NB4 (cell line): ENCODE data around the gene CALHM1.

Experiments
- DNase-seq: peaks from one replicate; pipeline ENCODE4 v3.0.0; 2010; ENCODE audit warnings: low read depth
- H3K4me3 ChIP-seq: one replicate; pipeline ENCODE4 v1.5.1; 2011; ENCODE audit warnings: mild to moderate bottlenecking, low read depth, low read length, moderate library complexity
- CTCF ChIP-seq: IDR thresholded peaks from one replicate; pipeline ENCODE4 v1.5.1; 2012; ENCODE audit warnings: low read depth, low read length
- MAX ChIP-seq: IDR thresholded peaks from 2 replicates; pipeline ENCODE4 v1.6.1; 2011; ENCODE audit warnings: low read depth, low read length
- MYC ChIP-seq: IDR thresholded peaks from 2 replicates; pipeline ENCODE4 v1.6.1; 2011; ENCODE audit warnings: low read depth, low read length
- POLR2A ChIP-seq: IDR thresholded peaks from 2 replicates; pipeline ENCODE4 v1.6.1; 2011; ENCODE audit warnings: mild to moderate bottlenecking; ENCODE audit not compliant: insufficient read length; ENCODE audit errors: extremely low read depth

CALHM1 gene

GRCh38 chr10:103443475-103444185 lies 15.1 kb downstream of the CALHM1 start:
- no peak for DNase-seq
- no peak overlapping the region for H3K4me3 ChIP-seq
- TF ChIP-seq MYC (no peak), CTCF (no peak), POLR2A (no peak), MAX (no peak)

- no peak overlapping the region for H3K4me3 ChIP-seq
- no peak for DNase-seq
- no peak for TF ChIP-seq MYC
- no peak for TF ChIP-seq CTCF
- no peak for TF ChIP-seq POLR2A
- no peak for TF ChIP-seq MAX
Observed at GRCh38 chr10:103442031-103442461, 16.7 kb downstream of the CALHM1 start.

- no peak for TF ChIP-seq MYC
- no peak for TF ChIP-seq CTCF
- no peak for TF ChIP-seq POLR2A
- no peak for TF ChIP-seq MAX
- DNase-seq = no peak
- no peak overlapping the region for H3K4me3 ChIP-seq
Observed at GRCh38 chr10:103441611-103442010, 17.1 kb downstream of the CALHM1 start.

DNA sequence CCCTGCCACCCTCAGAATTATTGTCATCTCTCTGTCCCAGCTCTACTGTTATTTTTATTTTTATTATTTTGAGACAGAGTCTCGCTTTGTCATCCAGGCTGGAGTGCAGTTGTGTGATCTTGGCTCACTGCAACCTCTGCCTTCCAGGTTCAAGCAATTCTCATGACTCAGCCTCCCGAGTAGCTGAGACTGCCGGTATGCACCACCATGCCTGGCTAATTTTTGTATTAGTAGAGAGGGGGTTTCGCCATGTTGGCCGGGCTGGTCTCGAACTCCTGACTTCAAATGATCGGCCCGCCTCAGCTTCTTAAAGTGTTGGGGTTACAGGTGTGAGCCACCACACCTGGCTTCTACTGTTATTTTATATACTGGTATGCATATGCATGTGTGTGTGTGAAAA lies 17.5 kb downstream of the CALHM1 start:
- TF ChIP-seq POLR2A = no peak
- TF ChIP-seq MAX = no peak
- no peak for TF ChIP-seq MYC
- no peak for TF ChIP-seq CTCF
- H3K4me3 ChIP-seq = no peak overlapping the region
- no peak for DNase-seq

- DNase-seq = no peak
- H3K4me3 ChIP-seq = no peak overlapping the region
- TF ChIP-seq MYC (no peak), MAX (no peak), POLR2A (no peak), CTCF (no peak)
Observed at GRCh38 chr10:103440416-103440815, 18.3 kb downstream of the CALHM1 start.
